Mesenchymal stem cell (in vitro differentiated cells and primary cell): ENCODE measurements around the gene EPS15.

ENCODE experiments used
- DNase-seq: peaks from one replicate; pipeline ENCODE4 v3.0.0-alpha.2; 2013
- H2AFZ ChIP-seq: one replicate; pipeline ENCODE4 v1.6.1; 2013; ENCODE audit warnings: low read depth, mild to moderate bottlenecking, control low read depth, inconsistent platforms, low read length, moderate library complexity
- H2AK5ac ChIP-seq: 2 replicates; pipeline ENCODE4 v1.6.1; 2013; ENCODE audit warnings: low read length, moderate library complexity, mild to moderate bottlenecking, inconsistent platforms; ENCODE audit not compliant: severe bottlenecking
- H2BK120ac ChIP-seq: one replicate; pipeline ENCODE4 v1.6.1; 2013; ENCODE audit warnings: low read depth, mild to moderate bottlenecking, inconsistent platforms, low read length, moderate library complexity
- H2BK12ac ChIP-seq, 2 experiments: one replicate each; pipeline ENCODE4 v1.6.1; 2013; ENCODE audit warnings: inconsistent platforms in 2 of 2, low read length in 2 of 2, mild to moderate bottlenecking in 2 of 2, moderate library complexity in 2 of 2, control low read depth in 1 of 2
- H2BK15ac ChIP-seq: one replicate; pipeline ENCODE4 v1.6.1; 2013; ENCODE audit warnings: mild to moderate bottlenecking, low read depth, inconsistent platforms; ENCODE audit not compliant: poor library complexity, severe bottlenecking
- H2BK5ac ChIP-seq: 2 replicates; pipeline ENCODE4 v1.6.1; 2013; ENCODE audit warnings: low read depth, mild to moderate bottlenecking, low read length, control low read depth, inconsistent platforms; ENCODE audit not compliant: poor library complexity, severe bottlenecking
- H3K14ac ChIP-seq, 2 experiments: one replicate each; pipeline ENCODE4 v1.6.1; 2013; ENCODE audit warnings: inconsistent platforms in 2 of 2, low read length in 2 of 2, control low read depth in 1 of 2, mild to moderate bottlenecking in 1 of 2, moderate library complexity in 1 of 2
- H3K18ac ChIP-seq, 2 experiments: one replicate each; pipeline ENCODE4 v1.6.1; 2013; ENCODE audit warnings: inconsistent platforms in 2 of 2, low read length in 2 of 2, control low read depth in 1 of 2, low read depth in 1 of 2, mild to moderate bottlenecking in 1 of 2
- H3K23ac ChIP-seq, 2 experiments: one replicate each; pipeline ENCODE4 v1.6.1; 2013; ENCODE audit warnings: inconsistent platforms in 2 of 2, low read length in 2 of 2, mild to moderate bottlenecking in 2 of 2, moderate library complexity in 2 of 2, control low read depth in 1 of 2
- H3K27ac ChIP-seq: 2 replicates; pipeline ENCODE4 v1.5.1; 2013; ENCODE audit warnings: mild to moderate bottlenecking, moderate library complexity, low read length, control low read depth, inconsistent platforms; ENCODE audit not compliant: poor library complexity, severe bottlenecking
- H3K27me3 ChIP-seq, 2 experiments: 2 replicates each; pipeline versions ENCODE4 v1.6.1 to v1.7.0; 2013; ENCODE audit warnings: low read length in 2 of 2, mild to moderate bottlenecking in 2 of 2, moderate library complexity in 2 of 2, control low read depth in 1 of 2, inconsistent platforms in 1 of 2; ENCODE audit not compliant: control insufficient read depth in 1 of 2, insufficient read depth in 1 of 2
- H3K36me3 ChIP-seq, 2 experiments: 2 replicates each; pipeline versions ENCODE4 v1.6.1 to v1.7.0; 2013; ENCODE audit warnings: low read length in 2 of 2, control low read depth in 1 of 2, inconsistent platforms in 1 of 2, low read depth in 1 of 2, mild to moderate bottlenecking in 1 of 2; ENCODE audit not compliant: insufficient read depth in 2 of 2, control insufficient read depth in 1 of 2
- H3K4ac ChIP-seq, 2 experiments: one replicate each; pipeline ENCODE4 v1.6.1; 2013; ENCODE audit warnings: inconsistent platforms in 2 of 2, low read length in 2 of 2, mild to moderate bottlenecking in 2 of 2, moderate library complexity in 2 of 2, control low read depth in 1 of 2, low read depth in 1 of 2
- H3K4me1 ChIP-seq: 2 replicates; pipeline ENCODE4 v1.6.1; 2013; ENCODE audit warnings: low read depth, low read length, control low read depth; ENCODE audit not compliant: control insufficient read depth, insufficient read depth
- H3K4me2 ChIP-seq: 2 replicates; pipeline ENCODE4 v1.6.1; 2013; ENCODE audit warnings: low read length, mild to moderate bottlenecking, inconsistent platforms; ENCODE audit not compliant: poor library complexity, severe bottlenecking
- H3K4me3 ChIP-seq, 2 experiments: 2 replicates each; pipeline versions ENCODE4 v1.5.1 to v1.7.0; 2013; ENCODE audit warnings: low read length in 2 of 2, mild to moderate bottlenecking in 2 of 2, control low read depth in 1 of 2, low read depth in 1 of 2; ENCODE audit not compliant: insufficient read depth in 1 of 2
- H3K79me1 ChIP-seq: replicated peaks from 2 replicates; pipeline ENCODE4 v1.6.1; 2013; ENCODE audit warnings: mild to moderate bottlenecking, control low read depth, low read length, inconsistent platforms; ENCODE audit not compliant: poor library complexity, severe bottlenecking
- H3K9ac ChIP-seq: 2 replicates; pipeline ENCODE4 v1.7.0; 2013; ENCODE audit warnings: mild to moderate bottlenecking, low read length, moderate library complexity
- H3K9me3 ChIP-seq: 2 replicates; pipeline ENCODE4 v1.7.0; 2013; ENCODE audit warnings: mild to moderate bottlenecking, low read length; ENCODE audit not compliant: control insufficient read depth
- H4K8ac ChIP-seq: one replicate; pipeline ENCODE4 v1.6.1; 2013; ENCODE audit warnings: inconsistent platforms, mild to moderate bottlenecking, low read length, moderate library complexity
- H4K91ac ChIP-seq: one replicate; pipeline ENCODE4 v1.6.1; 2013; ENCODE audit warnings: mild to moderate bottlenecking, low read length, inconsistent platforms
- WGBS: methylation state at CpG from one replicate; pipeline ENCODE4 v1.1.7; 2013; ENCODE audit warnings: mixed read lengths; 5-methylcytosine and 5-hydroxymethylcytosine counted together

The EPS15 gene

GRCh38 chr1:51557168-51557567 is 38.1 kb upstream of the EPS15 start:
- no peak overlapping the region for H4K8ac ChIP-seq
- H2BK15ac ChIP-seq = no peak overlapping the region
- no peak overlapping the region for H2BK120ac ChIP-seq
- H2AFZ ChIP-seq = no peak overlapping the region
- no peaks in the 10 kb centered on the region for H3K36me3 ChIP-seq
- no peak overlapping the region for H3K4ac ChIP-seq
- no peak overlapping the region for H2BK12ac ChIP-seq
- no peak overlapping the region for H3K4me3 ChIP-seq
- H3K9ac ChIP-seq = no peak overlapping the region
- H4K91ac ChIP-seq = no peak overlapping the region
- no peaks in the 10 kb centered on the region for H3K27me3 ChIP-seq
- no peak overlapping the region for H2BK5ac ChIP-seq
- H2AK5ac ChIP-seq = no peak overlapping the region
- peaks cover 2% of the 10 kb centered on the region for H3K4me1 ChIP-seq
- no peak overlapping the region for H3K14ac ChIP-seq
- no peaks in the 10 kb centered on the region for H3K9me3 ChIP-seq
- DNase-seq = no peak
- H3K23ac ChIP-seq = no peak overlapping the region
- no peaks in the 10 kb centered on the region for H3K79me1 ChIP-seq
- H3K27ac ChIP-seq = no peak overlapping the region
- no peak overlapping the region for H3K4me2 ChIP-seq
- no peak overlapping the region for H3K18ac ChIP-seq

DNA sequence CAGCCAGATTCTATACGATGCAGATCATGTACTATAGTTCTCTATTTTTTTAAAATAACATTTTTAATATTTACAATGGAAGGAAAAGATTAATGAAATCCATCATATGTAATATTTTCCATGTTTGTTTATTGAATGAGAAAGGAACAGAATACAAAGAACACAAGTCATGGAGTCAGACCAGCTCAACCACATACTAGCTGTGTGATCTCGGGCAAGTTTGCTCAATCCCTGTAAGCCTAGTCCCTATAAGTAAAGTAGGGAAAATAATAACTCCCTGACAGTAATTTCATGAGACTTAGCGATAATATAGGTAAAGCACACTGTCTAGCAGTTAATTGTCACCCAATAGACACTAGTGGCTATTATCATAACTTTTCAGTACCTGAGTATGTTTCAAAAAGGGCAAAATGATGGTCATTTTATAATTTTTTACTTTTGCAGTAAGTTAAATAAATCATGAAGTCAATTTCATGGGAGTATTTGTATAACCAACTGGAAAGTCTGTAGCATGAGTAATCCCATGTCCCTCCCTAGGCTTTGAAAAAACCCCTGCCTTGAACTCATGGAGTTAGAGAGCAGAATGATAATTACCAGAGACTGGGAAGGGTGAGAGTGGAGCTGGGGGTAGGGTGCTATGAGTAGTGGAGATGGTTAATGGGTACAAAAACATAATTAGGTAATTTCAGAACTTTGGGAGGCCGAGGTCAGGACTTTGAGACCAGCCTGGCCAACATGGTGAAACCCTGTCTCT is 37.0 kb upstream of the EPS15 start:
- no peaks in the 10 kb centered on the region for H3K79me1 ChIP-seq
- no peak for DNase-seq
- no peak overlapping the region for H3K23ac ChIP-seq
- 85% methylated on average over 2 of the region's 4 CpGs for whole genome bisulfite sequencing
- no peak overlapping the region for H3K4me3 ChIP-seq
- no peak overlapping the region for H3K4me2 ChIP-seq
- peaks cover 2% of the 10 kb centered on the region for H3K4me1 ChIP-seq
- no peak overlapping the region for H2BK15ac ChIP-seq
- H2BK12ac ChIP-seq = no peak overlapping the region
- H3K4ac ChIP-seq = no peak overlapping the region
- H2AFZ ChIP-seq = no peak overlapping the region
- H3K27ac ChIP-seq = no peak overlapping the region
- H4K91ac ChIP-seq = no peak overlapping the region
- no peak overlapping the region for H2BK120ac ChIP-seq
- no peaks in the 10 kb centered on the region for H3K36me3 ChIP-seq
- H3K14ac ChIP-seq = no peak overlapping the region
- no peaks in the 10 kb centered on the region for H3K27me3 ChIP-seq
- no peak overlapping the region for H3K18ac ChIP-seq
- no peaks in the 10 kb centered on the region for H3K9me3 ChIP-seq
- H3K9ac ChIP-seq = no peak overlapping the region
- H4K8ac ChIP-seq = no peak overlapping the region
- no peak overlapping the region for H2BK5ac ChIP-seq
- H2AK5ac ChIP-seq = no peak overlapping the region

- Histone ChIP-seq H4K91ac (no peak overlapping the region), H3K9ac (no peak overlapping the region), H3K4me1 (peaks cover 2% of the 10 kb centered on the region), H3K4ac (no peak overlapping the region), H2AK5ac (no peak overlapping the region), H3K18ac (no peak overlapping the region), H2BK12ac (no peak overlapping the region), H3K4me2 (no peak overlapping the region), H3K27me3 (no peaks in the 10 kb centered on the region), H2BK15ac (no peak overlapping the region), H3K4me3 (no peak overlapping the region), H3K14ac (no peak overlapping the region), H3K9me3 (no peaks in the 10 kb centered on the region), H3K23ac (no peak overlapping the region), H2BK5ac (no peak overlapping the region), H3K36me3 (no peaks in the 10 kb centered on the region), H2AFZ (no peak overlapping the region), H3K27ac (no peak overlapping the region), H2BK120ac (no peak overlapping the region), H4K8ac (no peak overlapping the region), H3K79me1 (no peaks in the 10 kb centered on the region)
- DNase-seq = no peak
- 87% methylated on average over 3 of the region's 3 CpGs for WGBS
These were observed 34.8 kb upstream of the EPS15 start for GRCh38 chr1:51553911-51554310.

- no peak overlapping the region for H3K14ac ChIP-seq
- H2BK15ac ChIP-seq = no peak overlapping the region
- no peak overlapping the region for H3K9ac ChIP-seq
- no peaks in the 10 kb centered on the region for H3K27me3 ChIP-seq
- H3K23ac ChIP-seq = no peak overlapping the region
- no peak overlapping the region for H4K91ac ChIP-seq
- no peak overlapping the region for H2BK5ac ChIP-seq
- no peak overlapping the region for H4K8ac ChIP-seq
- no peaks in the 10 kb centered on the region for H3K79me1 ChIP-seq
- no peaks in the 10 kb centered on the region for H3K4me1 ChIP-seq
- no peak overlapping the region for H3K18ac ChIP-seq
- H2BK120ac ChIP-seq = no peak overlapping the region
- no peak overlapping the region for H2AK5ac ChIP-seq
- H3K9me3 ChIP-seq = no peaks in the 10 kb centered on the region
- no peak overlapping the region for H3K4me2 ChIP-seq
- H2AFZ ChIP-seq = no peak overlapping the region
- DNase-seq = no peak
- H2BK12ac ChIP-seq = no peak overlapping the region
- no peaks in the 10 kb centered on the region for H3K36me3 ChIP-seq
- WGBS = 98% methylated on average over 9 of the region's 11 CpGs
- no peak overlapping the region for H3K27ac ChIP-seq
- H3K4me3 ChIP-seq = no peak overlapping the region
- no peak overlapping the region for H3K4ac ChIP-seq
These were observed 34.1 kb upstream of the EPS15 start for GRCh38 chr1:51552929-51553807.
